GM19328 (cell line): ENCODE data around the gene SERGEF.

ENCODE experiments used
- ATAC-seq: cut with Tn5 transposase; IDR thresholded peaks from one replicate; pipeline ENCODE4 v1.9.1; 2021; ENCODE audit warnings: mild to moderate bottlenecking, moderate library complexity; ENCODE audit not compliant: unreplicated experiment

The SERGEF gene

GRCh38 chr11:17821648-17822400 lies 191.0 kb downstream of the SERGEF start:
- ATAC-seq, result no peak

- ATAC-seq, result no peak
These were observed 196.5 kb downstream of the SERGEF start for GRCh38 chr11:17816232-17816931.

GRCh38 chr11:17814546-17814945 lies 198.3 kb downstream of the SERGEF start:
- no peak for ATAC-seq

GRCh38 chr11:17813391-17814059 lies 199.3 kb downstream of the SERGEF start:
- ATAC-seq, result no peak

GRCh38 chr11:17812865-17813187 lies 200.0 kb downstream of the SERGEF start:
- no peak for ATAC-seq

GRCh38 chr11:17812091-17812864 lies 200.6 kb downstream of the SERGEF start:
- no peak for ATAC-seq

- ATAC-seq, result no peak
These were observed 201.5 kb downstream of the SERGEF start for GRCh38 chr11:17811352-17811751.

- no peak for ATAC-seq
These were observed 202.1 kb downstream of the SERGEF start for GRCh38 chr11:17810746-17811145.

- ATAC-seq, result no peak
These were observed 202.8 kb downstream of the SERGEF start for GRCh38 chr11:17810041-17810440.

- ATAC-seq, result no peak
These were observed 205.8 kb downstream of the SERGEF start for GRCh38 chr11:17807034-17807433.

GRCh38 chr11:17805873-17806272 lies 207.0 kb downstream of the SERGEF start:
- no peak for ATAC-seq

- no peak for ATAC-seq
These were observed 207.8 kb downstream of the SERGEF start for GRCh38 chr11:17805043-17805442.

GRCh38 chr11:17803754-17804334 lies 209.0 kb downstream of the SERGEF start:
- ATAC-seq, result no peak

- ATAC-seq, result no peak
These were observed 210.4 kb downstream of the SERGEF start for GRCh38 chr11:17802491-17802890.

GRCh38 chr11:17801166-17801565 lies 211.7 kb downstream of the SERGEF start:
- ATAC-seq, result no peak

GRCh38 chr11:17799147-17799546 lies 213.7 kb downstream of the SERGEF start:
- ATAC-seq, result no peak

GRCh38 chr11:17798716-17799115 lies 214.1 kb downstream of the SERGEF start:
- ATAC-seq, result no peak

GRCh38 chr11:17798253-17798652 lies 214.6 kb downstream of the SERGEF start:
- no peak for ATAC-seq

- no peak for ATAC-seq
These were observed 216.7 kb downstream of the SERGEF start for GRCh38 chr11:17796154-17796553.

- no peak for ATAC-seq
These were observed 217.9 kb downstream of the SERGEF start for GRCh38 chr11:17794981-17795380.

GRCh38 chr11:17793642-17794170 lies 219.1 kb downstream of the SERGEF start:
- ATAC-seq, result no peak
